Neural cell (in vitro differentiated cells): ENCODE results near the gene MCL1.

Experiments
- CTCF ChIP-seq: fragments of 450-650 bp; IDR thresholded peaks from 2 replicates; pipeline ENCODE4 v1.5.1; 2014; ENCODE audit warnings: antibody characterized with exemption, mild to moderate bottlenecking, moderate library complexity; ENCODE audit not compliant: poor library complexity, severe bottlenecking
- EP300 ChIP-seq: fragments of 450-650 bp; conservative IDR thresholded peaks from 2 replicates; pipeline ENCODE4 v1.6.1; 2014; ENCODE audit warnings: antibody characterized with exemption, mild to moderate bottlenecking, moderate library complexity; ENCODE audit not compliant: poor library complexity, severe bottlenecking
- POLR2AphosphoS5 ChIP-seq: IDR thresholded peaks from 2 replicates; pipeline ENCODE4 v1.6.1; 2012
- RAD21 ChIP-seq: fragments of 450-650 bp; conservative IDR thresholded peaks from 2 replicates; pipeline ENCODE4 v1.6.1; 2014; ENCODE audit warnings: antibody characterized with exemption, mild to moderate bottlenecking, moderate library complexity
- REST ChIP-seq: IDR thresholded peaks from 2 replicates; pipeline ENCODE4 v1.6.1; 2012; ENCODE audit warnings: borderline replicate concordance

GRCh38 chr1:150627826-150628410, 48.5 kb upstream of the MCL1 start:
- TF ChIP-seq CTCF = no peak
- no peak for TF ChIP-seq POLR2AphosphoS5
- no peak for TF ChIP-seq REST
- TF ChIP-seq RAD21 = no peak
- TF ChIP-seq EP300 = no peak
